Ecto neural progenitor cell (in vitro differentiated cells): ENCODE measurements around the gene GNAI1.

Experiments
- DNase-seq: peaks from one replicate; pipeline ENCODE4 v3.0.0-alpha.2; 2018; ENCODE audit warnings: low spot score

The GNAI1 gene

DNA sequence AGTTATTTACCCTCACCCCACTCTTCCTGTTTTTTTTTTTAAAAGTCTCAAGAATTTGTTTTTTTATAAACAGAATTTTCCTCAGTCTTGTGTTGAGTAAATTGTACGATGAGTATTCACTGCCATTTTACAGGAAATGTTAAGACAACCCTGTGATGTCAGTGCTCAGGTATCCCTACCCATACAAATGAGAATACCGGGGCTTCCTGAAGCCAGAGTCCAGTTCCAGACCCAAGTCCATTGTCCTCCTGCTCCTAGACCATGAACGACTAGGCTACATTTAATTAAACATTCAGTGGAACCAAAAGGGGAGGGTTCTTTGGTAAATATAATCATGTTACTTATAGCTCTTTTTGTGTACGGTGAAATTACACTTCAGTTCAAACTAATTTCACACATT, 79.2 kb downstream of the GNAI1 start:
- DNase-seq = no peak

DNA sequence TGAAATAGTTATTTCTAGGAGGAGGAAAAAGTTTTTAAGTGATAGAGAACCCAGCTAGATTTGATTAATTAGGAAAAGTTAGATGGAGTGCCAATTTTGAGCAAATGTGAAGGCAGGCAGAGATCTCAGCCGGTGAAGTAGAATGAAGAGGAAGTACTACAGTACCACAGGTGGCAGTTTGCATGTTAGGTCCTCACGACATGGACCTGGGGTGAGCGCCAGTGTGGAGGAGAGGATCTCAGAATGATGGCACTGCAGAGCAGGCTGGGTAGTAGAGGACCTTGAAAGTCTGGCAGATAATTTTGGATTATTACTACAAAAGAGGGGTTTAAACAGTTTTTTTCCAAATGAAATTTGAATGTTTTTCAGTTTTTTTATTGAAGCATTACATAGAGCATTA, 81.1 kb downstream of the GNAI1 start:
- no peak for DNase-seq

DNA sequence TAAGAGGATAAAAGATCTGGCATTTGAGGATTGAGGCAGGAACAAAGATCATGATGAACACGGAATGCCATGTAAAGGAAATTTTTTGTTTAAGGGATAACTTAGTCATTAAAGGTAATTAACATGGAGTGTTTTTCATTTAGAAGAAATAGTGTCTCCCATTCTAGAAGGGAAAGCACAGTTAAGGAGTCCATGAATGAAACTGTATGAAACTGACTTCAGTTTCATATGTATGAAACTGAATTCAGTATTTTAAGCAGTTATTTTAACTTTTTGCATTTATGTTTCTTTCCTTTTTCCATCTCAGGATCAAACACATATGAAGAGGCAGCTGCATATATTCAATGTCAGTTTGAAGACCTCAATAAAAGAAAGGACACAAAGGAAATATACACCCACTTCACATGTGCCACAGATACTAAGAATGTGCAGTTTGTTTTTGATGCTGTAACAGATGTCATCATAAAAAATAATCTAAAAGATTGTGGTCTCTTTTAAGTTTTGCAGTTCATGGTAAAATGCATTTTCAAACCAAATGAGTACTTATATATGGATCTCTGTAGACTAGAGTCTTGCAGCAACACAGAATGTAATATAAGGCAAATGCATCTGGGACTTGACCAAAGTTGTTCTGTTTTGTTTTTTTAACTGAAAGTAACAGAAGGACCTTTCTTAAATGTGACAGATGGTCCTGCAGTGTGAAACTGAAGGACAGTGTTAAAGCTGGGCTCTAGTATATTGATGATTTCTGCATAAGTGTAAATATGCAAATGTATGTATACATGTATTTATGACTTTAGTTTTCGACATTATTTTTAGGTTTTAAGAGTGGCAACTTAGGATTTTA, 82.6 kb downstream of the GNAI1 start:
- no peak for DNase-seq

DNA sequence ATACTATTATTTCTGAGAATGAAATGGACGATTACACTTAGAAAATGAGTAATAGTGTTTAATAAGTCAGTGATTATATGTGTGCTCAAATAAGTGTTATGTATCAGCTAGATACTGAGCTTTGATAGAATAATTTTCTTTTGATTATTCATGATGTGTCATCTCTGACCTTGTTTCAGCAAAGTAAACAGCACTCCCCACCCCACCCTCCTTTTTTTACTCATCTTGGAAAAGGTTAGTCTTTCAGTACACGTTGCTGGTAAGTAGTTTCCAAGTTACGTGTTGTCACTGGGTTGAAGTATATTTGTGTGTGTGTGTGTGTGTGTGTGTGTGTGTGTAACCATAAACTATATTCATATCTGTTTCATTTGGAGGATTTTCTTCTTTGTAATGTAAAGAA, 84.1 kb downstream of the GNAI1 start:
- no peak for DNase-seq

DNA sequence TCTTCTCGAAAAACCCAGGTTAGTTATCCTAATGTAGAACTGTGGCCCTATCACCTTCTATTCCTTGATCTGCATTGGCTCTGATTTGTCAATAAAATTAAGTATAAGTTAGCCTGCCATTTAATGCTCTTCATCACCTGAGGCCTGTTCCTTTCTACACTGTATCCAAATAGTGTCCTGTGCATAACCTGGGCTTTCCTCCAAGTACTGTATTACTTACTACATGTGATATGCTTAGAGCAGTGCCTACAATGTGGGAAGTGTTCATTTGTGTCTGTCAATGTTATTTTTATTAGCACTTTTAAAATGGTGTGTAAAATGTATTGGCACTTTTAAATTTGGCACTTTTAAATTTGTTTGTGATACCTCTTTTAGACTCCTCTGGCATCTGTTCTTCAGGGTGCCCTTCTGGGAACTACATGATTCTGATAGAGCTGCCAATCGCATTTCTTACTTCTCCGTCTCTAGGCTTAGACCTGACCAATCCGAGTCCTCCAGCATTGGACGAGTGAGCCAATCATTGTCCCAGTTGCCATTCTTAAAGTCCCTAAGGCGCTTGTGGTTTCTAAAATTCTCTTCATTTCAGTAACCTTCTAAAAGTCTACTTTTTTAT, 85.5 kb downstream of the GNAI1 start:
- DNase-seq = no peak

DNA sequence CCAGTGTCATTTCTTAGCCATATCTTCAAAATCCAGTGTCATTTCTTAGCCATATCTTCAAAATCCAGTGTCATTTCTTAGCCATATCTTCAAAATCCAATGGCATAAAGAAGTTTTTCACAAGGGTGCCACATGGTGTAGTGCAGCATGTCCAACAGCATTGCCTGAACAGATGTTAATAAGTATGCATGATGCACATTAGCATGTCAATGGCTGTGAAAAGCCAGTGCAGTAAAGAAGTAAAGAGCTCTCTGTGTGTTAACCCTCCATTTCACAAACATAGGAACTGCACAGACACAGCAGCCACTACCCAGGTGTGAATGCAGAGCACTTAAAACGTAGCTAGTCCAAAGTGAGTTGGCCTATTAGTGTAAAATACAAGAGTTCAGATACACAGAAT, 89.8 kb downstream of the GNAI1 start:
- no peak for DNase-seq

DNA sequence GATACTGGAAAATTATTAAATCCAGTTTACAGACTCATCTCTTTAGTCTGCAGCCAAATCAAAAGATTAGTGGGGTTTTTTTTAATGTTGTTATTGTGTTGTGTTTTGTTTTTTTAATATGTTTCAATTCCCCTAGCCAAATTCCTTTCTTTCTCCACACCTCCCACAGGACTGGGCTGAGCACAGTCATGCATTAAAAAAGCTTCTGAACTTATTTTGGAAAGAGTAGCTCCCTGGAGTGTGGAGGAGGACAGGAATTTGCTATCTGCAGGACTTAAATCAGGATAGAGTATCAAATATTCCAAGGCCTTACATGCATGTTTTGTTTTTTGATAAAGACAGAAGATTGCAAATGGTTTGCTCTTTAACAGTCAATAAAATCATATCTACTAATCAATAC, 90.7 kb downstream of the GNAI1 start:
- no peak for DNase-seq

DNA sequence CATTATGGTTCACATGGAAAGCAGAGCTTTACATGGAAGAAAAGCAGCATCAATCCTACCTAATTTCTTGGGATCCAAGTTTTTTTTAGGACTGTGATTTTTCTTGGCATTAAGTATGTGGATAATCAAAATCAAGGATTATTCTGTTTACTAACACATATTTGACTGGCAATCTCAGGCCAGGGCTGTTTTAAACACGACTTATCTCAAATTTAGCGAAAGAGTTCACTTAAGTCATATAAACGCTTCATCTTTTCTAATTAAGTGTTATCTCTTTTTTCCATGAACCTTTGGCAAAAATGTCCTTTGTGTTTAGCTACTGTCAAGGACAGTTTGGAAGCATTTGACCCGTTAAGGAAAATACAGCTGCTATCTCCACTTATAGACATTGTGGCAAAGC, 92.0 kb downstream of the GNAI1 start:
- no peak for DNase-seq

DNA sequence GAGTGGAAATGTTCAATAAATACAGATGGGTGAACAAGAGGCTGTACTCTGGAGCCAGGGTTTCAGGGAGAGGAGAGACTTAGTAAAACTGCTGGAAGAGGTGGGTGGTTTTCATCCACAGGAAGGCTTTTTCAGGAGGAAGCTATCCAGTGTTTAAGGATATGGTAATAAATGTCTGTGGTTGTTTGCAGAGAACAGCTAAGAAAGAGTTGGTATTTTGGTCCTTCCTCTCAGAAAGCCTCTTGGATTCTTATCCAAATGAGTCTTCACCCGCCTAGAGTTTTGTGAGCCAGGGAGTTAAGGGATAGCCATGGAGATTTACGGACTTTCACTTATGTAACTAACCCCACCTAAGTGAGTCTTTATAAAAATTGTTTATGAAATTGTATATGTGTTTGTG, 95.7 kb downstream of the GNAI1 start:
- no peak for DNase-seq

DNA sequence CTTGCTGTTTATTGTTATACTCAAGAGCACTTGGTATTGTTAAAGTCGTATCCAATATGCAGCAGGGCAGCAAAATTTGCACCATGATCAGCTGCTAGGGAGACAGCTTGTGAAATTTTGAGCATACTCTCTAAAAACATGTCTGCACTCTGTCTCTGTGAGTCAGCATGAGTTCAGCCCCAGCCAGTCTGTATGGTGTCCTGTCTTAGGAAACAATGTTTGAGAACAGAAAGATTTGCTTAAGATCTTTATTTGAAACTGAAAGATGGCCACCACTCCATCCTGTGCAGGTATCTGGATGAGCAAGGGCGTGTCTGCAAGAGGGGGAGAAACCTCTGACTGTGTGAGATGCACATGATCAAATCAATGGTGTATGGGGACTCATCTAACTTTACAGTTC, 97.1 kb downstream of the GNAI1 start:
- no peak for DNase-seq

DNA sequence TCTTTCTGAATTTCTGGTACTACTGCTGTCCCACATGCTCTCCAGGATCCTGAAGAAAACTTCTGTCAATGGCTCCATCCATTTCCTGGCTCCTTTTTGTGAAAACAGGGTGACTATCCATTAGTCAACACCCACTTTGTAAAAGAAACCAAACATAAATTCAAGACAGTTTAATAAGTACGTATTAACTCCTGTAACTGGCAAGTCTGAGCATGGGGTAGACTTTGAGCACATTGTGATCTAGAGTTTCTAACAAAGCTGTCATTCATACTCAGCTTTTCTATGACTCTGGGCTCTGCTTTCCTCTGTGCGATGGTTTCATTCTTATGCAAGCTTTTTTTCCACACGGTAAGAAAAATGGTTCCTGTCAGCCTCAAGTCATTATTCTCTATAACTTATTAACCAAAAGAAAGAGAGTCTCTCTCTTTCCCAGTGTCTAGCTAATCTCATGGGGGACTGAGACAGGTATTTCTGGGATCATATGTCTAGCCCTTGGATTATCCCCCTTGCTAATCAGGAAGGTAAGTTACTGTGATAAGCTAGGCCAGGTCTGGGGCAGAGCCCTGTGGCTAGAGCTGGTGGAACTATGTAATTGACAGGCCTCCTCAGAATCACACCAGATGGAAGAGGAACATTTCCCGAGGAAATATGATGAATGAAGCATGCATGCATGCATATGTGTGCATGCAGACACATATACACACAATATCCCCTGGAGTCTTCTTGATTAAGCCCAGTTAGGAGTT, 98.5 kb downstream of the GNAI1 start:
- no peak for DNase-seq

DNA sequence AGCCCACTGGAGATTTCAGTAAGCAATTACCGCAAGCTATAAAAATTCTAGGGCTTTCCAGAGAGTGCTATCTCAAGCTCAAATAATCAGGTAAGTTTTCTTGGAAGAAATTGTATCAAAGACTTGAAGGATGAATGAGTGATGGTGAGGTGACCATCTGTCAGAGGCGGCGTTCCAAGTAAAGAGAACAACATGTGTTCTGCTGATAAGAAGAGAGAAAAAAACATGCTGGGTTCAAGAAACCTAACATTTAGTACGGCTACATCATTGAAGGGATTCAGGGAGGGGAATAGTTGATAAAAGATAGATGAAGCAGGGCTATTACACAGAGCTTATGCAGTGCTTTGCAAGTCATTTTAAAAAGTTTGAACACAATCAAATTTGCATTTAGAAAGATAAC, 100.7 kb downstream of the GNAI1 start:
- DNase-seq = no peak

DNA sequence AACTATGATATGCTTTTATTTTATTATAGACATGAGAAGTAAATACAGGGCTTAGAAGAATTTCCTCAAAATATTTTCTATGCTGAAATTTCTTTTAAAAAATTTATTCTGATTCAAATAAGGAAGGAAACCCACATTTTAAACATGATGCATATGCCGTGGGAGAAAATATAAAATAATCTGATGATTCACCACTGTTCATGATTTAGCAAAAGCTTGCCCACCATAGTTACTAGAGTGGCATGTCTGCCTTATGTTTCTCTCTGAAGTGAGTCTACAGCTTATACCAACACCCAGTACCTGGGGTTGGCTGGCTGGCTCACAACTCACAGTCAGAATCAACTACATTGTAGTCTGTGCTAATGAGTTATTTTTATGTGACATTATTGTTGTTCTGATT, 102.0 kb downstream of the GNAI1 start:
- DNase-seq = no peak

DNA sequence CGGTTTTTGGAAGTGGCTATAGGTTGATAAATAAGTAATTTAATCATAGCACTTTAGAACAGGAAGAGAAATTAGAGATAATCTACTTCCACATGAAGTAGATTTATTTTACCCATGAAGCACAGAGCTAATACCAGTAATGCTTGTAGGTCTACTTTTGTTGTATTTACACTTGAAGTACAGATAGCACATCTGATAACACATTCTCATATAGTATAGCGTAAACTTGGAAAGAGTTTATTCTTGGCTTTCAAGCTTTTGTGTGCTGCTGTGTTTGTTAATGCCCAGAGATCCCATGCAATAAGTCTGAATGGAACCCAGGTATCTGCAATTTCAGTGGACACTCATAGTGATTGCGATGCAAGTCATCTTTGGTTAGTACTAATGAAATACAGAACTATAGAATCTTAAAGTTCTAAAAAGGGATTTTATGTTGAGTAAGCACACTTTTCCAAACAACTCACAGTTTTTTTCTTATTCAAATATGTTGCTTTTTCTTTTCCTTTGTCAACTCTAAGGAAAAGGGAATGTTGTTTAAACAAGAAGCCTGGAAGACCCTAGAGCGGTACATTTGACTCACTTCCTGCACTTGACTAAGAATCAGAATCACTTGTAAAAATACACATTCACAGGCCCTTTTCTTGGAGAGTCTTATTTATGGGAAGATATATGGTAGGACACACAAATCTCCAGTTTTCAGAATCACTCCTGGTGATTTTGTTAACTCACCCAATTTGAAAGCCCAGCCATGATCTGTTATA, 105.8 kb downstream of the GNAI1 start:
- no peak for DNase-seq

DNA sequence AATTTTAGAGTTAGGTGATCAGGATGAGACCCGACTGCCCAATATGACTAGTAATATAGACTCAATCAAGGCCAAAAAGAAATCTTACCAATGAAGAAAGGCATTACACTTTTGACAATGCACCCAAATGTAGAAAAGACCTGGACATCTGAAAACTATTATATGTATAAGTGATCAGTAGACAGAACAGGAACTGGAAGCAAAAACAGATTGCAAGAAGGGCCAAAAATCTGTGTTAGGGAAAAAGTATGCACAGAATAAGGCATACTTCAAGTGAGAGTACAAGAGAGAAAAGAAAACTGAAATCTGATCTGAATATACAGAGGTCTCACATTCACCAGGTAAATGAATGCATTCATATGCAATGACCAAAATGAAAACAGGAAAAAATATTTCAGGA, 107.0 kb downstream of the GNAI1 start:
- DNase-seq = no peak

DNA sequence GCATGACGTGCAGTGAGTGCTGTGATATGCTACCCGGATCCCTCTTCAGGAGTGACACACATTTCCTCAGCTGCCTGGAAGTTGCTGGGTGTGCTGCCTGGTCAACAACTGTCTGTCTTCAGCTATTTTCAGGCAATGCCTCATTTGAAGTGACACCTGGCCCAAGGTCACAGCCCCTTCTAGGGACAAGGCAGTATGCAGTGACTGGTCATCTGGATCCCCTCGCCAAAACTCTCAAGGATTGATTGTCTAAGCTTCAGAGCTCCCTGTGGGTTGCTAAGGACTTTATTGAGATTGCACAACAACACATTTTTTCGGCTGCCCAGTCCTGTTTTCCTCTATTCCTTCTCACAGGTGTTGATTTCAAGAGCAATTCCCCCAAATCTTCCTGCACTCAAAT, 108.8 kb downstream of the GNAI1 start:
- DNase-seq = no peak

DNA sequence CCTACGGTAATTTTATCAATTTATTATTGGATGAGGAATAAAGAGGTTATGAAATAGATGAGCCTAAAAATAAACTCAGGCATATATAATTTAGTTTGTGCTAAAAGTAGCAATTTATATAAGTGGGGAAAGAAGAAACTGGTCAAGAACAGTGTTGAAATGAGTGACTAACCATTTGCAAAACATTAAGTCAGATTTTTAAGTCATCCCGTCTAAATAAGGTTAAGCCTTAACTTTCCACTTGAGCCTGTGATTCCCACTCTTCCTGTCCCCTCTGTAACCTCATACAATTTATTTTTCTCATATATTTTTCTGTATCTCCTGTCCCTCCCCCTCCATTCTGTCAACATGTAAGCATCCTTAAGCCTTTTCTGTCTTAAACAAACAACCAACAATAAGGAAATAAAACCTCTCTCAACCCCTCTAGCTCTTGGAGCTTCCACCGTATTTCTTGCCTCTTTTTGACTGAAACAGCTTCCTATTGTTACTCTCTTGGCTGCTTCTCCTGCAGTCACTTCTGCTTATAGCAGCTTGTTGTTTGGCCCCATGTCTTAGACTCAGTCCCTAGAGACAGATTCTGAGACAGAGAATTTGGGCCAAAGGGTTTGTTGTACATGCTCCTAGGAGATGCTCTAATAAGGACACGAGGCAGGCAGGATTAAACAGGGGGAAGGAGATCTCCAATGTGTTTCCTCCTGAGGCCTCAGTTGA, 109.7 kb downstream of the GNAI1 start:
- DNase-seq = no peak

DNA sequence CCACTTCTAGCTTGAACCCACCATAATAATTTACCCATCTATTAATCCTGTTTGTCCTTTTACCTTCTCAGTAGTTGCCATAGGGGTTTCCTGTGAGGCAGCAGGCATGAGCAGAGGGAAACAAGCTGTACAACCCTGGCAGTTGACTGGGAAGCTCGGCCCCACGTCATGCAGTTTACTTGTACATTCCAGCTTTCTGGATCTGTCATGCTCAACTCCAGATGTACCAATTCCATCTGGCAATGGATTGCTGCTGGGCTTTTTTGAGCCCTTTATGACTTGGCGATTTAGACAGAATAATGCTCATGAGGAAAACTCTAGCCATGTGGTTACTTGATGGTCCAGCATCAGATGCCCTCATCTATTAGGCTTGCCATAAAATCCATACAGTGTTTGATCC, 112.5 kb downstream of the GNAI1 start:
- no peak for DNase-seq

DNA sequence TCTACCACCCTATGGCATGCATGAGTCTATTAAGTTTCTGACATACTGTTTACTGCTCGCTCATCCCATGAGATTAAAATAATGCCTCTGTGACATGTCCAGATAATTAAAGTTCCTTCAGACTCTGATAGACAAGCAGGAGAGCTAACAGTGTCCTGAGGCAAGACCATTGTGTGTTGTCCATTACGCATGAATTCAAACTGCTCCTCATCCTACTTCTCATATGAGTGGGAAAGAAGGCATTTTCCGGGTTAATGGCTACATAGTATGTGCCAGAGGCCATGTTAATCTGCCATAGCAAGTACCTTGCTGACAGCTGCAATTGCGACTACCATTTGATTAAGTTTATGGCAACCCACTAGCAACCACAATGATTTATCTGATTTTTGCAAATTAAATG, 113.3 kb downstream of the GNAI1 start:
- no peak for DNase-seq

DNA sequence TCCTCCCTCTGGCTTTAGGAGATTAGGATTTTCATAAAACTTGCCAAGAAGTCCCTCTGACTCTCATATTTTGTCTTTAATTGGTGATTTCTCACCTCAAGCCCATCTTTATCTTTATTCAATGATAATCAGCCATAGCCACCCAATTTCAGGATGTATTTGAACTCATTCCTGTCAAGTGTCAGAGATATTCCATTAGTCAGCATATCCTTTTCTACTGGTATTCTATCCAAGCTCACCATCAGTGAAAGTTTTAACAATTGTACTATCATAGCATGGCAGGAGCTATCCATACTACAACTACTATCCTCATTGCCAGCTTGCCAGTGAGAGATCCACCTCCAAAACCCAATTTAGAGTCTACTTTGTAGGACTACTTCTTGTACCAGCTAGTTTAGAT, 114.6 kb downstream of the GNAI1 start:
- no peak for DNase-seq

DNA sequence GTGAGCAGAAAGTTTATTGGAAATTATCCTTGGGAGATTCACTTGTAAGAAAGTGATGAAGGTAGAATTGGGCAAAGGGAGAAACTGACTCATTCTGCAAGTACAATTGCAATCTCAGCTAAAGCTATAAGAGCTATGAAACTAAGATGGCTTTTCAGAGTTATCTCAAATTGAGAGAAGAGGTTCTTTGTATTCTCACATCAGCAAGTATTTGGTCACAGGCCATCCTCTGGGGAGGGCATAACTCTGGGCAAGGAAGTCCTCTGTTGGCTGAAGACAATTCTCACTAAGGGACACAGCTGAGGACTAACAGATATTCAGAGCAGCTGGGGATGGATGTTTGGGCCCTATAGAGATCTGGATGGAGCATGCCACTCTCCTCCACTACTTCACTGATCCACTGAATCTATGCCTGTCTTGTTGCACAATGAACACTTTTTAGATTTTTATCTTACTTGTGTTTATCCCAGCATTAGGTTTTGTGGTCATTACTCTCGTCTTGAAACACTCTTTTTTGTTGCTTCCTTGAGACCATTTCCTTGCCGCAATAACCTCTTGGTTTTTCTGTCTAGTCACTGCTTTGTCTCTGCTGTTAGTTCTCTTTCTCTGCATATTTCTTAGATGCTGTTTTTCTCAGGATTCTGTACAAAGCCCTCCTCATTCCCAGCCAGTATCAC, 115.1 kb downstream of the GNAI1 start:
- no peak for DNase-seq
